Skeletal muscle satellite cell (primary cell): ENCODE results near the gene FA2H.
A peak's percentile ranks its signal among the peaks of the same experiment; 100 is the strongest.
"Not testable (repeated sequence)": the region's sequence is repeated elsewhere in the genome, so short reads cannot be mapped to it uniquely, and the experiment has no call there.

Source experiments
- H3K27me3 ChIP-seq: 2 replicates; pipeline ENCODE4 v1.7.0; 2013; ENCODE audit warnings: low read length; ENCODE audit not compliant: control insufficient read depth, insufficient read depth
- H3K36me3 ChIP-seq: 2 replicates; pipeline ENCODE4 v1.7.0; 2013; ENCODE audit warnings: mild to moderate bottlenecking, control low read depth, low read length; ENCODE audit not compliant: insufficient read depth
- H3K4me1 ChIP-seq: 2 replicates; pipeline ENCODE4 v1.7.0; 2013; ENCODE audit warnings: low read length; ENCODE audit not compliant: control insufficient read depth, insufficient read depth
- H3K4me2 ChIP-seq: 2 replicates; pipeline ENCODE4 v1.7.0; 2013; ENCODE audit warnings: mild to moderate bottlenecking, low read length
- H3K4me3 ChIP-seq: 2 replicates; pipeline ENCODE4 v1.7.0; 2013; ENCODE audit warnings: low read length
- H3K9ac ChIP-seq: 2 replicates; pipeline ENCODE4 v1.7.0; 2013; ENCODE audit warnings: mild to moderate bottlenecking, low read depth, low read length, moderate library complexity
- H3K9me3 ChIP-seq: replicated peaks from 2 replicates; pipeline ENCODE4 v1.7.0; 2013; ENCODE audit warnings: mild to moderate bottlenecking, control low read depth, low read length

The FA2H gene

GRCh38 chr16:74729783-74730683, 44.6 kb downstream of the FA2H start:
- Histone ChIP-seq H3K4me2 (no peak overlapping the region), H3K9ac (no peak overlapping the region), H3K36me3 (no peaks in the 10 kb centered on the region), H3K4me3 (no peak overlapping the region), H3K4me1 (peaks cover 6% of the 10 kb centered on the region), H3K27me3 (peaks cover 12% of the 10 kb centered on the region), H3K9me3 (no peaks in the 10 kb centered on the region)

GRCh38 chr16:74727903-74728302, 46.7 kb downstream of the FA2H start:
- Histone ChIP-seq H3K9ac (no peak overlapping the region), H3K4me2 (no peak overlapping the region), H3K9me3 (no peaks in the 10 kb centered on the region), H3K36me3 (no peaks in the 10 kb centered on the region), H3K4me3 (no peak overlapping the region), H3K27me3 (peaks cover 3% of the 10 kb centered on the region), H3K4me1 (peaks cover 14% of the 10 kb centered on the region)

GRCh38 chr16:74726716-74727115, 47.9 kb downstream of the FA2H start:
- no peak overlapping the region for H3K9ac ChIP-seq
- no peaks in the 10 kb centered on the region for H3K36me3 ChIP-seq
- H3K9me3 ChIP-seq: no peaks in the 10 kb centered on the region
- no peaks in the 10 kb centered on the region for H3K27me3 ChIP-seq
- peaks cover 14% of the 10 kb centered on the region for H3K4me1 ChIP-seq
- no peak overlapping the region for H3K4me2 ChIP-seq
- H3K4me3 ChIP-seq: no peak overlapping the region

- H3K27me3 ChIP-seq: no peaks in the 10 kb centered on the region
- no peak overlapping the region for H3K9ac ChIP-seq
- H3K4me1 ChIP-seq: peaks cover 14% of the 10 kb centered on the region
- no peak overlapping the region for H3K4me3 ChIP-seq
- H3K36me3 ChIP-seq: no peaks in the 10 kb centered on the region
- H3K9me3 ChIP-seq: no peaks in the 10 kb centered on the region
- no peak overlapping the region for H3K4me2 ChIP-seq
Observed at GRCh38 chr16:74725651-74726455, 48.8 kb downstream of the FA2H start.

GRCh38 chr16:74724820-74725549, 49.6 kb downstream of the FA2H start:
- Histone ChIP-seq H3K9me3 (no peaks in the 10 kb centered on the region), H3K27me3 (peaks cover 4% of the 10 kb centered on the region), H3K4me1 (peaks cover 14% of the 10 kb centered on the region), H3K4me3 (no peak overlapping the region), H3K4me2 (peak overlapping the region; percentile 58), H3K36me3 (no peaks in the 10 kb centered on the region), H3K9ac (no peak overlapping the region)

- Histone ChIP-seq H3K36me3 (no peaks in the 10 kb centered on the region), H3K4me2 (no peak overlapping the region), H3K4me1 (peaks cover 14% of the 10 kb centered on the region), H3K27me3 (peaks cover 13% of the 10 kb centered on the region), H3K4me3 (no peak overlapping the region), H3K9me3 (no peaks in the 10 kb centered on the region), H3K9ac (no peak overlapping the region)
Observed at GRCh38 chr16:74723256-74723655, 51.4 kb downstream of the FA2H start.

- H3K4me1 ChIP-seq: peaks cover 14% of the 10 kb centered on the region
- H3K9ac ChIP-seq, H3K9me3 ChIP-seq, H3K36me3 ChIP-seq, H3K4me3 ChIP-seq, H3K4me2 ChIP-seq: not testable (repeated sequence)
- peaks cover 16% of the 10 kb centered on the region for H3K27me3 ChIP-seq
Observed at GRCh38 chr16:74722156-74722555, 52.5 kb downstream of the FA2H start.

- Histone ChIP-seq H3K27me3 (peaks cover 16% of the 10 kb centered on the region), H3K4me3 (no peak overlapping the region), H3K9me3 (no peaks in the 10 kb centered on the region), H3K36me3 (no peaks in the 10 kb centered on the region), H3K4me1 (peaks cover 14% of the 10 kb centered on the region), H3K9ac (no peak overlapping the region), H3K4me2 (no peak overlapping the region)
Observed at GRCh38 chr16:74721716-74722115, 52.9 kb downstream of the FA2H start.

GRCh38 chr16:74720579-74720978, 54.0 kb downstream of the FA2H start:
- H3K4me3 ChIP-seq: no peak overlapping the region
- H3K9ac ChIP-seq: no peak overlapping the region
- H3K4me1 ChIP-seq: peaks cover 13% of the 10 kb centered on the region
- H3K4me2 ChIP-seq: no peak overlapping the region
- no peaks in the 10 kb centered on the region for H3K36me3 ChIP-seq
- H3K9me3 ChIP-seq: no peaks in the 10 kb centered on the region
- peaks cover 16% of the 10 kb centered on the region for H3K27me3 ChIP-seq

- Histone ChIP-seq H3K9ac (no peak overlapping the region), H3K4me2 (no peak overlapping the region), H3K9me3 (no peaks in the 10 kb centered on the region), H3K4me3 (no peak overlapping the region), H3K36me3 (no peaks in the 10 kb centered on the region), H3K27me3 (peaks cover 16% of the 10 kb centered on the region), H3K4me1 (no peaks in the 10 kb centered on the region)
Observed at GRCh38 chr16:74718741-74719610, 55.6 kb downstream of the FA2H start.
